Endothelial cell of umbilical vein (primary cell): ENCODE results near the gene CACNB1. TPM values are rescaled to one million over a fixed set of nuclear protein-coding genes. Genes with fewer than 3 reads are reported as not detected.

ENCODE experiments used
- BruUV-seq: library from RNA; stranded (reverse); fragments of 400-500 nt; replicated peaks from 2 replicates; lab custom pipeline; 2021; lab: Mats Ljungman, UMichigan
- CTCF ChIA-PET: fragments of 300-600, 350-600 bp; sonication (Branson Sonifier 250); formaldehyde crosslinking; loops from one replicate; lab custom pipeline; 2021; ENCODE audit warnings: antibody characterized with exemption, inconsistent platforms; lab: Charles Lee
- POLR2A ChIA-PET: fragments of 300-600, 350-600 bp; sonication (Branson Sonifier 250); formaldehyde crosslinking; loops from one replicate; lab custom pipeline; 2021; ENCODE audit warnings: antibody characterized with exemption, inconsistent platforms; lab: Charles Lee
- DNase-seq: peaks from one replicate; pipeline ENCODE4 v3.0.0-alpha.2; 2011; ENCODE audit warnings: low read depth, low spot score
- FAIRE-seq: peaks from 2 replicates; lab custom pipeline; 2011; peaks lifted over from hg19 to GRCh38; lab: Jason Lieb, UNC
- H2AFZ ChIP-seq: 2 replicates; pipeline ENCODE4 v1.6.0; 2012; ENCODE audit warnings: low read depth, low read length, control low read depth, inconsistent platforms
- H3K27ac ChIP-seq: 2 replicates; pipeline ENCODE4 v1.5.1; 2011; ENCODE audit warnings: low read depth, mild to moderate bottlenecking, control low read depth, low read length, moderate library complexity; ENCODE audit not compliant: insufficient read depth
- H3K27me3 ChIP-seq, 2 experiments: 2 replicates each; pipeline versions ENCODE4 v1.6.0 to v1.6.1; 2011; ENCODE audit warnings: low read length in 2 of 2, mixed read lengths in 1 of 2; ENCODE audit not compliant: control insufficient read depth in 2 of 2, insufficient read depth in 2 of 2
- H3K36me3 ChIP-seq, 2 experiments: 2 replicates in 1 of 2; 3 replicates in 1 of 2; pipeline ENCODE4 v1.5.1; 2011; ENCODE audit warnings: low read length in 2 of 2, mild to moderate bottlenecking in 1 of 2, moderate library complexity in 1 of 2; ENCODE audit not compliant: control insufficient read depth in 2 of 2, insufficient read depth in 2 of 2; ENCODE audit errors: extremely low read depth in 1 of 2
- H3K4me1 ChIP-seq: 3 replicates; pipeline ENCODE4 v1.5.1; 2011; ENCODE audit warnings: mild to moderate bottlenecking, low read length; ENCODE audit not compliant: control insufficient read depth, insufficient read depth; ENCODE audit errors: extremely low read depth
- H3K4me2 ChIP-seq: 2 replicates; pipeline ENCODE4 v1.6.1; 2011; ENCODE audit warnings: low read length, control low read depth, mixed read lengths; ENCODE audit not compliant: insufficient read depth
- H3K4me3 ChIP-seq, 3 experiments: fragments of 200-600 bp in 1 of 3; sonication (generic), shearing (Covaris generic) in 1 of 3; replicated peaks in 1 of 3; 2 replicates each; pipeline ENCODE4 v1.5.1; 2011 to 2016; ENCODE audit warnings: control low read depth in 3 of 3, low read length in 3 of 3, mild to moderate bottlenecking in 2 of 3, inconsistent platforms in 1 of 3, low read depth in 1 of 3, moderate library complexity in 1 of 3; ENCODE audit not compliant: insufficient read depth in 1 of 3
- H3K79me2 ChIP-seq: 2 replicates; pipeline ENCODE4 v1.6.0; 2012; ENCODE audit warnings: low read length, inconsistent platforms; ENCODE audit not compliant: control insufficient read depth, insufficient read depth
- H3K9ac ChIP-seq: replicated peaks from 2 replicates; pipeline ENCODE3; 2011; ENCODE audit warnings: low read length, control low read depth; ENCODE audit not compliant: insufficient read depth; ENCODE audit errors: extremely low read depth
- H3K9me1 ChIP-seq: replicated peaks from 3 replicates; pipeline ENCODE4 v1.6.0; 2011; ENCODE audit warnings: mild to moderate bottlenecking, low read length; ENCODE audit not compliant: control insufficient read depth, insufficient read depth; ENCODE audit errors: extremely low read depth
- H3K9me3 ChIP-seq: replicated peaks from 2 replicates; pipeline ENCODE4 v1.5.1; 2012; ENCODE audit warnings: low read length, inconsistent platforms; ENCODE audit not compliant: control insufficient read depth, insufficient read depth
- H4K20me1 ChIP-seq: replicated peaks from 2 replicates; pipeline ENCODE3; 2011; ENCODE audit warnings: mild to moderate bottlenecking, low read length; ENCODE audit not compliant: control insufficient read depth, insufficient read depth; ENCODE audit errors: extremely low read depth
- EZH2 ChIP-seq: IDR thresholded peaks from 2 replicates; pipeline ENCODE4 v1.6.1; 2012; ENCODE audit warnings: borderline replicate concordance, low read depth, mild to moderate bottlenecking, moderate library complexity, low read length, inconsistent platforms; ENCODE audit not compliant: severe bottlenecking
- FOS ChIP-seq: IDR thresholded peaks from 2 replicates; pipeline ENCODE4 v1.6.1; 2011; ENCODE audit warnings: mild to moderate bottlenecking, low read length, moderate library complexity, borderline replicate concordance; ENCODE audit not compliant: insufficient read depth
- GATA2 ChIP-seq: IDR thresholded peaks from 2 replicates; pipeline ENCODE4 v1.7.0; 2011; ENCODE audit warnings: low read depth, mild to moderate bottlenecking, moderate library complexity, mixed read lengths, low read length; ENCODE audit not compliant: insufficient read length, insufficient read depth
- JUN ChIP-seq: IDR thresholded peaks from 2 replicates; pipeline ENCODE4 v1.6.1; 2011; ENCODE audit warnings: borderline replicate concordance, low read depth; ENCODE audit not compliant: insufficient read length, insufficient read depth
- MYC ChIP-seq: IDR thresholded peaks from one replicate; pipeline ENCODE4 v1.6.1; 2011; ENCODE audit warnings: mild to moderate bottlenecking, low read depth, low read length
- POLR2A ChIP-seq: IDR thresholded peaks from 2 replicates; pipeline ENCODE4 v1.6.1; 2012; ENCODE audit warnings: low read depth, mild to moderate bottlenecking, control low read depth, low read length
- POLR2AphosphoS5 ChIP-seq: IDR thresholded peaks from 2 replicates; pipeline ENCODE4 v1.6.1; 2012; ENCODE audit warnings: low read depth, mild to moderate bottlenecking, control low read depth, low read length, moderate library complexity; ENCODE audit not compliant: insufficient read depth
- dilution Hi-C: fragments of 300-500 bp; cut with MboI; formaldehyde crosslinking; loops from one replicate; pipeline ENCODE4 v1.15.0; 2019; ENCODE audit warnings: low sequenced_read_pairs; ENCODE audit not compliant: extremely low pct_ligation_motif_present
- intact Hi-C: fragments of 100-400 bp; cut with micrococcal nuclease; formaldehyde crosslinking; loops from one replicate; pipeline ENCODE4 v1.10.0; 2022
- polyA plus RNA-seq, 4 experiments: library from polyadenylated mRNA; depleted of rRNA in 3 of 4; stranded (reverse) in 3 of 4; unstranded in 1 of 4; fragments of >200 nt; gene quantifications; 2 replicates each; pipeline versions ENCODE4 v1.2.1 to v1.2.3, GENCODE V29; 2011 to 2012; ENCODE audit warnings: missing spikeins in 1 of 4
- total RNA-seq: library from RNA; stranded (reverse); gene quantifications from 2 replicates; pipeline ENCODE4 v1.2.3, GENCODE V29; 2021
- TF ChIP-seq, protein P1 (sequence below): IDR thresholded peaks from 2 replicates; pipeline ENCODE4 v1.6.1; 2011; ENCODE audit not compliant: insufficient read depth, insufficient read length
- TF ChIP-seq, protein P2 (sequence below), 2 donors: IDR thresholded peaks; 1 replicate in 1 of 2; 2 replicates in 1 of 2; pipeline ENCODE4 v1.5.1; 2011; ENCODE audit warnings: low read length in 2 of 2, mild to moderate bottlenecking in 2 of 2, moderate library complexity in 2 of 2, control low read depth in 1 of 2, inconsistent platforms in 1 of 2, low read depth in 1 of 2; ENCODE audit not compliant: insufficient read depth in 1 of 2; ENCODE audit errors: extremely low read depth in 1 of 2

The CACNB1 gene
- total and polyA plus RNA-seq, 2 donors (not counting 3 experiments of a cell fraction or from before 2014, with no cell fraction given): 4.7 to 12.3 TPM

DNA sequence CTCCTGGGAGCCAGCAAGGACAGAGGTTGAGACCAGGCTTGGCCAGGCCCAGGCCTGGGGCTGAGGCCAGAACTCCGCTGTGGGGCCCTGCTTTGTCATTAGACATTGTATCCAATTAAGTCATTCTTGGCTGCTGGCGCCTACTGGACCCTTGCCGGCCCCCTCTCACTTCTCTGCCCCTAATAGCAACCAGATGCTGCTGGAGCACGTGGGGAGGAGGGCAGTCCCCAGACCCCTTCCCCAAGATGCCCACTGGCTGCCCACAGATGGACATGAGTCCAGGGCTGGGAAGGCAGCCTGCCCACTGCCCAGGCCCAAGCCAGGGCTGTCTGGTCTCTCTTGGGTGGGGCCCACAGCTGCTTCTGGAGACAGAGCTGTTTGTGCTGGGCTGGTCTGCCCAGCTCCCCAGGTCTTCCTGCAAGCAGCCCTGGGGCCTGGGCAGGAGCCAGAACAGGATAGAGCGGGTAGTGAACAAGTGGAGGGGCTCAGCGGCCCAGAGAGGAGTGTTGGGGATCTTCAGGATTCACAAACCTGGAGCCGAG lies 53.8 kb downstream of the CACNB1 start:
- Histone ChIP-seq H3K79me2 (no peaks in the 10 kb centered on the region), H3K36me3 (no peaks in the 10 kb centered on the region), H3K4me2 (no peak overlapping the region), H3K9me1 (no peaks in the 10 kb centered on the region), H2AFZ (no peak overlapping the region), H3K4me3 (no peak overlapping the region), H3K4me1 (no peaks in the 10 kb centered on the region), H3K9me3 (no peaks in the 10 kb centered on the region), H3K27me3 (peaks cover 0 to under 1% of the 10 kb centered on the region in 2 experiments), H3K9ac (no peak overlapping the region), H4K20me1 (no peaks in the 10 kb centered on the region), H3K27ac (no peak overlapping the region)
- intact Hi-C loops: no loop called here
- BruUV-seq: no TSS peak
- DNase-seq (no peak), FAIRE-seq (no peak)
- dilution Hi-C loops: no loop called here
- CTCF ChIA-PET: interaction anchor here (1.5 to 14.1 kb wide), 2 partner anchors 10 to 160 kb away, joined by 4 to 550 read pairs; no protein-coding TSS in a partner anchor
- TF ChIP-seq EZH2 (no peak), POLR2A (no peak), MYC (no peak), FOS (no peak), POLR2AphosphoS5 (no peak), JUN (no peak)
- POLR2A ChIA-PET: interaction anchor here (1.2 kb wide), 1 partner anchor 10 kb away, joined by 3 read pairs; no protein-coding TSS in a partner anchor

DNA sequence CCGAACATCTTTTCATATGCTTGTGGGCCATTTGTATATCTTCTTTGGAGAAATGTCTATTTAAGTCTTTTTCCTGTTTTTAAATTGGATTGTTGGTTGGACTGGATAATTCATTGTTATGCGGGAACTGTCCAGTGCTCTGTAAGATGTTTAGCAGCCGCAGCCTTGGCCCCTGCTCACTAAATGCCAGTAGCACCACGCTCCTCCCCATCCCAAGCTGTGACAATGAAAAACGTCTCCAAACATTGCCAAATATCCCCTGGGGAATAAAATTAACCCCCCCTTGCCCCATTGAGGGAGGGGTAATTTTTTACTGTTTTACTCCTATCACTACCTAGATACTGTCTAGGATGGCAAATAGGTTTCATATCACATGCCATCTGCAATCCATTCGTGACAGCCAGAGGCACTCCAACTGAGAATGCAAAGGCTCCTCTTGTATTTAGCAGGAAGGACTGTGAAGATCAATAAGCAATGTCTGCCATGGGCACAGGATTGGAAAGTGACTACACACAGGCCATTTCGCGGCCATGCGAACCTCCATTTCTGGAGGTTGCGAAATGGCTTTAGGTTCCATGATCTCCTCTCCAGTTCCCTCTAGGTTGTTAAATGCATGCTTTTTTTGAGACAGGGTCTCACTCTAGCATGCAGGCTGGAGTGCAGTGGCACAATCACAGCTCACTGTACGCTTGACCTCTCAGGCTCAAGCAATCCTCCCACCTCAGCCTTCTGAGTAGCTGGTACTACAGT lies 55.4 kb downstream of the CACNB1 start:
- POLR2A ChIA-PET: no interaction called here

More for the DNA sequence above, 55.4 kb downstream of the CACNB1 start:
- DNase-seq (no peak), FAIRE-seq (no peak)
- H3K9me3 ChIP-seq: no peaks in the 10 kb centered on the region
- H3K4me3 ChIP-seq: no peak overlapping the region
- no peaks in the 10 kb centered on the region for H3K27me3 ChIP-seq
- TF ChIP-seq GATA2 (no peak), POLR2A (no peak), JUN (no peak), FOS (no peak), POLR2AphosphoS5 (no peak), MYC (no peak), EZH2 (no peak)
- TF ChIP-seq, protein P1, sequence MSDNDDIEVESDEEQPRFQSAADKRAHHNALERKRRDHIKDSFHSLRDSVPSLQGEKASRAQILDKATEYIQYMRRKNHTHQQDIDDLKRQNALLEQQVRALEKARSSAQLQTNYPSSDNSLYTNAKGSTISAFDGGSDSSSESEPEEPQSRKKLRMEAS: no peak
- TF ChIP-seq, protein P2, sequence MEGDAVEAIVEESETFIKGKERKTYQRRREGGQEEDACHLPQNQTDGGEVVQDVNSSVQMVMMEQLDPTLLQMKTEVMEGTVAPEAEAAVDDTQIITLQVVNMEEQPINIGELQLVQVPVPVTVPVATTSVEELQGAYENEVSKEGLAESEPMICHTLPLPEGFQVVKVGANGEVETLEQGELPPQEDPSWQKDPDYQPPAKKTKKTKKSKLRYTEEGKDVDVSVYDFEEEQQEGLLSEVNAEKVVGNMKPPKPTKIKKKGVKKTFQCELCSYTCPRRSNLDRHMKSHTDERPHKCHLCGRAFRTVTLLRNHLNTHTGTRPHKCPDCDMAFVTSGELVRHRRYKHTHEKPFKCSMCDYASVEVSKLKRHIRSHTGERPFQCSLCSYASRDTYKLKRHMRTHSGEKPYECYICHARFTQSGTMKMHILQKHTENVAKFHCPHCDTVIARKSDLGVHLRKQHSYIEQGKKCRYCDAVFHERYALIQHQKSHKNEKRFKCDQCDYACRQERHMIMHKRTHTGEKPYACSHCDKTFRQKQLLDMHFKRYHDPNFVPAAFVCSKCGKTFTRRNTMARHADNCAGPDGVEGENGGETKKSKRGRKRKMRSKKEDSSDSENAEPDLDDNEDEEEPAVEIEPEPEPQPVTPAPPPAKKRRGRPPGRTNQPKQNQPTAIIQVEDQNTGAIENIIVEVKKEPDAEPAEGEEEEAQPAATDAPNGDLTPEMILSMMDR (IDR thresholded peaks at IDR 0.05; ENCODE audit: extremely low read depth in 1 of 2, insufficient read depth in 1 of 2, low read depth in 1 of 2, low read length in 2 of 2): no peak
- H4K20me1 ChIP-seq: no peaks in the 10 kb centered on the region
- H3K9me1 ChIP-seq: no peaks in the 10 kb centered on the region
- H2AFZ ChIP-seq: no peak overlapping the region
- H3K4me1 ChIP-seq: no peaks in the 10 kb centered on the region
- no peaks in the 10 kb centered on the region for H3K79me2 ChIP-seq
- intact Hi-C loops (no loop called here), dilution Hi-C loops (no loop called here)
- no TSS peak for BruUV-seq
- H3K9ac ChIP-seq: no peak overlapping the region
- H3K4me2 ChIP-seq: no peak overlapping the region
- no peaks in the 10 kb centered on the region for H3K36me3 ChIP-seq
- CTCF ChIA-PET: interaction anchor here (14.1 kb wide), 1 partner anchor 158 kb away, joined by 550 read pairs; no protein-coding TSS in a partner anchor
- no peak overlapping the region for H3K27ac ChIP-seq
